Inflammatory macrophage (primary cell): ENCODE measurements around the gene B4GALT5.
"Not testable (repeated sequence)": the region's sequence is repeated elsewhere in the genome, so short reads cannot be mapped to it uniquely, and the experiment has no call there.

ENCODE experiments used
- DNase-seq, 2 donors: peaks; one replicate each; pipeline ENCODE4 v3.0.0-alpha.2; 2020 to 2022

Gene B4GALT5

DNA sequence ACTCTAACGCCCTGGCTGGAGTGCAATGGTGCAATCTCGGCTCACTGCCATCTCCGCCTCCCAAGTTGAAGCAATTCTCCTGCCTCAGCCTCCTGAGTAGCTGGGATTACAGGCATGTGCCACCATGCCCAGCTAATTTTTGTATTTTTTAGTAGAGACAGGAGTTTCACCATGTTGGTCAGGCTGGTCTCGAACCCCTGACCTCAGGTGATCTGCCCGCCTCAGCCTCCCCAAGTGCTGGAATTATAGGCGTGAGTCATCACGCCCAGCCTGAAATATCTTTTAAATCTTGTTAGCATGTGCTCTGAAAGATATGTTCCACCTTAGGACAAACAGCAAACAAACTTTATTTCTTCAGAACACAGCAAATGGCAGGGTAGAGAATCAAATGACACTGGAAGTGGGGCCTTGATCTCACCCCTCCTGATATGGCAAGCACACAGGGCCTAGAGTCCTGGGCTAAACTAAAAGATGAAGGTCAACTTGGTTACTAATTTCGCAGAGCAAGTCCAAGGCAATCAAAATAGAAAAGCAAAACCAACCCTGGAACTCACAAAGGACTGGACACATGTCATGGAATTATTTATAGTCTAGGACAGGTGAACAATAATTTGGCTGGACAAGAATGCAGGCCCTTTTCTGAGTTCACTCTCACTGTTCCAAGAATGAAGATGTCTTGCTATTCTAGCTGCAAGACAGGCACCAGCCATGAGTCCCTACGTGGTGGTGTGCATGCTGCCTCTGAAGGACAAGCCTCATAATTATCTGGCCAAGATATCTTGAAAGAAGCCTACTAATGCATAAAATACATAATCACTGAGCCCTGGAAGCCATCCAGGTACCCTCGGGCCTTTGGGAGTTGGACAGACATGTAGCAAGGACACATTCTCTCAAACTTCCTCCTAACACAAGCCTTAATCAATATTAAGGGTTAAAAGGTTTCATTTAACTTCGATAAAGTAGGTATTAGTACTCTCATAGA, 35.6 kb downstream of the B4GALT5 start:
- DNase-seq, result no peak

GRCh38 chr20:49676581-49677291, 36.9 kb downstream of the B4GALT5 start:
- peak; percentile 63 to 74 for DNase-seq

GRCh38 chr20:49675368-49676151, 38.1 kb downstream of the B4GALT5 start:
- no peak for DNase-seq

GRCh38 chr20:49674383-49675352, 39.0 kb downstream of the B4GALT5 start:
- DNase-seq, result no peak

GRCh38 chr20:49672096-49672664, 41.5 kb downstream of the B4GALT5 start:
- DNase-seq, result no peak

DNA sequence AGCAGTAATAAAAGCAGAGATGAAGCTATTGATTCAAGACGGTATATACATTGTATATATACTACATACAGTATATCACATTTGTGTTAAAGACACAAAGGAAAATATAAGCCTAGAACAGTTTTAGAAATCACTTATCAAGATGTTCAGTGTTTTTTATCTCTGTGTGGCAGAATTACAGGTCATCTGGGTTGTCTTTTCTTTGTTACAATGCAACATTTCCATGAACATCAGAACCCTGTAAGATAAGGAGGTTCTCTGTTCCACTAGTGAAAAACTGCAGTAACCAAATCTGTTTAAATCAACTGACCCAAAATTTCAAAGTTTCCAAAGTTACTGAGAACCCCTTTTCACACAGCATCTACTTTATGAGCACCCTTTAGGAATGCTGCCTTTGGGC, 42.2 kb downstream of the B4GALT5 start:
- no peak for DNase-seq

GRCh38 chr20:49669601-49670189, 44.0 kb downstream of the B4GALT5 start:
- DNase-seq, result no peak

DNA sequence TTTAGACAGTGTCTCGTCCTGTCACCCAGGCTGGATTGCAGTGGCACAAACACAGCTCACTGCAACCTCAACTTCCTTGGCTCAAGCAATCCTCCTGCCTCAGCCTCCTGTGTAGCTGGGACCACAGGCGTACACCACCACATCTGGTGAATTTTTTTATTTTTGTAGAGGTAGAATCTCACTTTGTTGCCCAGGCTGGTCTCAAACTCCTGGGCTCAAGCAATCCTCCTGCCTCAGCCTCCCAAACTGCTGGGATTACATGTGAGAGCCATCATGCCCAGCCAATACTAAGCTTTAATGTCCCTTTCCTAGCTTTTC, 44.8 kb downstream of the B4GALT5 start:
- DNase-seq, result not testable (repeated sequence)

DNA sequence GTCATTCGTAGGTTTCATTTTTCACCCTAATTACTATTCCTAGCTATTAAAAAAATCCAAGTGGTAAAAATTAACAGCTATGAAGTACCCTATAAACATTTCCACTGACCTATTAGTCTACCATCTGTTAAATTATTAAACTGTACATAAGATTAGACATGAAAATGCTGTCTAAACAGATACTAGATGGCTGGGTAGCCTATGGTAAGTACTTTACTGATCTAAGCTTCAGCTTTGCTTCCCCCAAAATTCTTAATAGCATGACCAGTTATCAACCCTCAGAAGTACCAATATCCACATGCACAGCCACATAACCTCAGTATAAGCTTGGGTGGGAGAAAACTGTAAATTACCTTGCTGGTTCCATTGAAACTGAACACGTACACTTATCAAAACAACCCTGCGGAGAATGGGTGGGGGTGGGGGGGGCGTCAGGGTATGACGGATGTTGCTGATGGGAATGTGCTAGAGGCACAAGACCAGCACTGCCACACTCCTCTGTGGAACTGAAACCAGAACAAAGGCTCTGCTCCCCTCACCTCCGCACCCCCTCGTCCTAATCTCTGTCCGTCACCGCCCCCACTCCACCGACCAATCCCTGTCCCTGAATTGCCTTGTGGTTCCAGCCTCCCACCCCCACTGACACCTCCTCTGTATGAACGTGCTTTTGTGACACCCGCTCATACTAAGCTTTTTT, 45.3 kb downstream of the B4GALT5 start:
- DNase-seq, result peak; percentile 77 to 91

DNA sequence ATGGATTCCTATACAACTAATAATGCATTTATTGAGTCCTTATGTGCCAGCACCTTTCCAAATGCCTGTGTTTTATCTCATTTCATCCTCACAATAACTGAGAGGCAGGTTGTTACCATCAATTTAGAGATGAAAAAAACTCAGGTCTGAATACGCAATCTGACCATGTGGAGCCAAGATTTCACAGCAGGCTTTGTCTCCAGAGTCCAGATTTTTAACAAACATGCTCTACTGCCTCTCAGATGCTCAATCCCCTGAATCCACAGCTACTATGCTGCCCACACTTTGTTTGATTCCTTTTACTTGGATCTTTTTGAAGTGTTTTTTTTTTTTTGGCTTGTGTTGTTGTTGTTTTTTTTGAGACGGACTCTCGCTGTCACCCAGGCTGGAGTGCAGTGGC, 46.8 kb downstream of the B4GALT5 start:
- DNase-seq, result no peak

GRCh38 chr20:49665796-49666195, 47.9 kb downstream of the B4GALT5 start:
- no peak for DNase-seq

DNA sequence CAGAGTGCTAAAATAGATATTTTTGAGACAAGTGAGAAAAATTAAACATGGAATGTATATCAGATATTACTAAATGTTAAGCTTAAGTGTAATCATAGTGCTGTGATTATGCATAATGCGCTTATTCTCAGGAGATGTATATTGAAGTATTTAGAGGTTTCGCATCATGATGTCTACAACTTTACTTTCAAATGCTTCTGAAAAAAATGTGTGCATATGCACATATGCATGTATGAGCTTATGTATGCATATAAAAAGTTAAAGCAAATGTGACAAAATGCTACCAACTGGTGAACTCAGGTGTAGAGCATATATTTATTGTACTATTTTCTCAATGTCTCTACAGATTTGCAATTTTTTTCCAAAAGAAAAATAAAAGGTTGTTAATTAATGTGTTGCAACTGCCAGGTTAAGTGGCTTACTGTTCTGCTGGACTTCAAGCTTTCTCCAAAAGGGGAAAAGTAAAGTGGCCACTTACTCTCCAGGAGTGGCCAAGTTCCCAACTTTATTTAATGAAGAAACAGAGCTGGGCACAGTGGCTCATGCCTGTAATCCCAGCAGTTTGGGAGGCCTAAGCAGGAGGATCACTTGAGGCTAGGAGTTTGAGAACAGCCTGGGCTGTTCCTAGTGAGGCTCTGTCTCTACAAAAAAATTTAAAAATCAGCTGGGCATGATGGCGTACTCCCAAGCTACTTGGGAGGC, 48.9 kb downstream of the B4GALT5 start:
- DNase-seq, result no peak

DNA sequence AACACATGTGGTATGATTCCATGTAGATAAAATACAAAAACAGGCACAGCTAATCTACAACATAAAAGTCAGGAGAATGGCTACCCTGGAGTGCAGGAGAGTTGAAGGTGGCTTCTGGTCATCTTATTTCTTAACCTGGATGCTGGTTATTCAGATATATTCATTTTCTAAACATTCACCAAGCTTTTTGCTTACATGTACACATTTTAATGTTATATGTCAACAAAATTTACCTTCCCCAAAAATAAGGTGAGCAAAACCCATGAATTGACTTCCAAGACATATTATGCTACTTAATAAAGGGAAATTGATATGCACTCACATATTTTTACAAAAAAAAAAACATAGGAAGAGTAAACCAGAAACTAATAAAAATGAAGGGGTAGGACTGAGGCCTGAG, 50.6 kb downstream of the B4GALT5 start:
- DNase-seq, result no peak

DNA sequence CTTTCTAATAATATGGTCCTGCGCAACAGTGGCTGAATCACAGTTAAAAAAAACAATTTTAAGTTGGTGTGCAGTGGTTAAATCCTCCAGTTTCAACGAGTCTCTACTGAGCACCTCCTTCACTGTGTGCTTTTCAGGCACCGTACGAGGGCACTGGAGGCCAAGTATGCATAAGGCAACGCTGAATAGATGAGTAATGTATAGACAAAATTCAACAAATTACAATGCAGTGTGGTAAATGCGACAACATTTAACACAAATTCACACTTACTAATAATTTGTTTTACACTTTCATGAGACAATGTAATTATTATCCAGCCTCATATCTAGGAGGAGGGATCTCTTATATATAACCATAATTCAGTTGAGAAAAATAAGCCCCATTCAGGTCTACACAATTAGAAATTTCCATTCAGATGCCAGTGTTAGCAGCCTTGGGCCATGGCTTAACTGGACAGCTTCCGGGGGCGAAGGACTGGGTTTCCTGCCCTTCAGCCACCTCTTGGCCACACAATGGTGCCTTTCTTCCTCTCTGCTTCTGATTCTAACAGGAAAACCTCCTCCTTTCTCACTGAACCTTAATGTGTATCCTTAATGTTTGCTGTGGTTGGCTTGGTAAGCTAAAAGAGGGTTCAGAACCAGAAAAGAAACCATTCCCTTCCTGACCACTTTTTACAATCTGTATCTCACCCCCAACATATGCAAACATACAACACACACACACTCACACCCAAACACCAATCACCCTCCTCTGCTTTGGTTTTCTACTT, 51.9 kb downstream of the B4GALT5 start:
- DNase-seq, result no peak

GRCh38 chr20:49660912-49661311, 52.8 kb downstream of the B4GALT5 start:
- DNase-seq, result no peak

- no peak for DNase-seq
Measured at GRCh38 chr20:49659056-49659455, 54.6 kb downstream of the B4GALT5 start.

GRCh38 chr20:49658508-49658907, 55.2 kb downstream of the B4GALT5 start:
- DNase-seq, result no peak

DNA sequence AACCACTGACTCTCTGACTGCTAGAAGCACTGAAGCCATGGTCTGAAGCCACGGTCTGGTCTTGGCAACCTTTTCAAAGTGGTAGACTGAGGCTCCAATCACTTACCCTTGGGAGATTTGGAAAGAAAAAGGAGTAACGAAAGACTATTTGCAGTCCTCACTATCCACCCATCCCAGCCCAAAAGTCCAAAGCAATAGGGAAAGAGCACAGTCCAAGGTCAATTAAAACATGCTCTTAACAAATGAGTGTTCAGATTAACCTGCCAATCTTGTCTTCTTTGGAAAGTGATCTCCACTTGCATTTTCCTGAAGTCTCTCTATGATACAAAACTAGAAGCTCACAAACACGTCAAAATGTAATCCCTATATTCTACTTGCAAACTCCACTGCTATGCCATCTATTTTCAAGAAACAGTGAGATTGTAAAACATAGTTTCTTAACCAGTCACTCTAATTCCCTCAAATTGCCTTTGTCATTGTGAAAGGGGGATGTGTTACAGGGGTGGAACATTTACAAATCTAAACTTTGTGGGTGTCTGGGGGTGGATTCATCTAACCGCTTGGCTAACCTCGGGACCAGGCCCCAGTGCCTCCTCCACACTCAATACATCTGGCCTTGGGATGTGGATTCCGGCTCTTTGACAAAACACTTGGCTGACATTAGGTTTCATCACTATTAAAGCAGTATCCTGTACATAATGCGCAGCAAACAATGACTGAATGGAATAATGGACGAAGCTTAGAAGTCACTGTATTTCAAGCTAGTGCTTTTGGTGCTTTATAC, 56.4 kb downstream of the B4GALT5 start:
- DNase-seq, result peak; percentile 84 to 91
